HG02610 (cell line): Measurements from ENCODE around the gene PHOX2A.
"Not testable (repeated sequence)": the region's sequence is repeated elsewhere in the genome, so short reads cannot be mapped to it uniquely, and the experiment has no call there.

Source experiments
- ATAC-seq: cut with Tn5 transposase; IDR thresholded peaks from one replicate; pipeline ENCODE4 v1.9.1; 2021; ENCODE audit warnings: mild to moderate bottlenecking, moderate library complexity; ENCODE audit not compliant: unreplicated experiment

PHOX2A gene

DNA sequence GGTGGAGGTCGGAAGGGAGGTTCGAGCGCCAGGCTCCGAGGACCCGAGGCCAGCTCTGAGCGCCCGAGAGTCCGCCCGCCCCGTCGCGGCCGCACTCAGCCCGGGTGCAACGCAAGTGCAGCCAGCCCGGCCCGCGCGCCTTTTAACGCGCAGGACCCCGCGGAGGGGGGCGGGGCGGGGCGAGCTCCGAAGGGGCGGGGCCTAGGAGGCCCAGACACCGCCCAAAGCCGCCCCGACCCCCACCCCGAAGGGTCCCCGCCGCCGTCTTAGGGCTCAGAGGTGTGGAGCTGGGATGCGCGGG lies at the start of gene PHOX2A:
PHOX2A (minus strand) TSS at position 117 of the 301 bp plus-strand sequence. CDS start 172 bp downstream, outside the sequence.
- no peak for ATAC-seq

DNA sequence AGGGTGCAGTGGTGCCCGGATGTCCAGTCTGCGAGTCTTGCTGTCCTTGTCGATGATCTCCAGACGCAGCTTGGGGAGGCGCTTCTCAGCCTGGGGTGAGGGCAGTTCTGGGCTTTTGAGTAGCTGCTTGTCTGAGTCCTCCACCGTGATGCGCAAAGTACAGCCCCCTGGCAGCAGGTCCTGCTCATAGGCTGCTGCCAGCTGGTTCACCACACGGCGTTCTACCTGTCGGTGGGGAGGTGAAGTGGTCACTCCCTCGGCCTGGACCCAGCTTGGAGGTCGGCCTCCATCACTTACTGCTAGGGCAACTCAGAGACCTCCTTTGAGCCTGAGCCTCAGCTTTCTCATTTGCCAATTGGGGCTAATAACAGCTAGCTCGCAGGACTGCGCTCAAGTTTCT lies 49.4 kb upstream of the PHOX2A start:
- no peak for ATAC-seq

DNA sequence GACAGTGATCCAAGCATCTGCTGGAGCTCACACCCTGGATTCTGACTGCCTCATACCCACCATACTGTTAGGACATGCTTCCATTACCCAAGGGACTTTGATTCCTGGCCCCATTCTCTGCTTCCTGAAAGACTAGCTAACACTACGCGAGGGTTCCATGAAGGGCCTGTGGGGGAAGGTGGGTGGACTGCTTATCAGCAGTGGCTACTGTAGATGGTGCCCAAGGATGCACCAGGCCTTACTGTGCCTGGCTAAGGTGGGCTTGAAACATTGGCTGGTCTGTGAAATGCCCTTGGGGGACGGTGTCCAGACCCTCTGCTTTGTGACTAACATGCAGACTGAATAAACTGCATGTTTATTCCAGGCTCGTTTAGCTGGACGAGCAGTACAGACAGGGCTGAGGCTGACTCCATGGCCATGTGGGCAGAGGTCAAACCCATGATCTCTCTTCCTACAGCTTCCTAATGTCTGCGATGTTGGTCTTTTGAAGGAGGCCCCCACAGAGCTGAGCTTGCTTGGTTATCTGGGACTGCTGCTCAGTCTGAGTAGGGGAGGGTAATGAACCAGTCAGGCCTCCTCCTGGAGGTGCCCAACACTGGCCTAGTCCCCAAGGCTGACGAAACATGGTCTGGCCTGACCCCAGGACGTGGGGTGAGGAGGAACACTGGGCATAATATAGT lies 48.3 kb upstream of the PHOX2A start:
- no peak for ATAC-seq

DNA sequence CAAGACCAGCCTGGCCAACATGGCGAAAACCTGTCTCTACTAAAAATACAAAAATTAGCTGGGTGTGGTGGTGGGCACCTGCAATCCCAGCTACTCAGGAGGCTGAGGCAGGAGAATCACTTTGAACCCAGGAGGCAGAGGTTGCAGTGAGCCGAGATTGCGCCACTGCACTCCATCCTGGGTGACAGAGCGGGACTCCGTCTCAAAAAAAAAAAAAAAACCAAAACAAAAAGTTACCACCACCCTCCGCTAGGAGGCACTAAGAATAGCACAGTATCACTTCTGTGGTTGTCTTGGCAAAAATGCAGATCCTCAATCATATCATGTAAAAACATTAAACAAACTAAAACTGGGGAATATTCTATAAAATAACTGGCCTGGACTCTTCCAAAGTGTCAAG lies 46.8 kb upstream of the PHOX2A start:
- not testable (repeated sequence) for ATAC-seq

DNA sequence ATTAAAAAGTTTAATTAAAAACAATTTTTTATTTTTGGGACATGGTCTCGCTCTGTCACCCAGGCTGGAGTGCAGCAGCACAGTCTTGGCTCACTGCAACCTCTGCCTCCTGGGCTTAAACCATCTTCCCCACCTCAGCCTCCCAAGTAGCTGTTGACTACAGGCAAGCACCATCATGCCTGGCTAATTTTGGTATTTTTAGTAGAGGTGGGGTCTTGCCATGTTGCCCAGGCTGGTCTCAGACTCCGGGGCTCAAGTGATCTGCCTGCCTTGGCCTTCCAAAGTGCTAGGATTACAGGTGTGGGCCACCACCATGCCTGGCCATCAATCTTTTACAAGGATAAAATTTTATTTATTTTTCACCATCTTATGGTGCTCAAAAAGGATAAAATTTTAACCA lies 43.3 kb upstream of the PHOX2A start:
- ATAC-seq = no peak

DNA sequence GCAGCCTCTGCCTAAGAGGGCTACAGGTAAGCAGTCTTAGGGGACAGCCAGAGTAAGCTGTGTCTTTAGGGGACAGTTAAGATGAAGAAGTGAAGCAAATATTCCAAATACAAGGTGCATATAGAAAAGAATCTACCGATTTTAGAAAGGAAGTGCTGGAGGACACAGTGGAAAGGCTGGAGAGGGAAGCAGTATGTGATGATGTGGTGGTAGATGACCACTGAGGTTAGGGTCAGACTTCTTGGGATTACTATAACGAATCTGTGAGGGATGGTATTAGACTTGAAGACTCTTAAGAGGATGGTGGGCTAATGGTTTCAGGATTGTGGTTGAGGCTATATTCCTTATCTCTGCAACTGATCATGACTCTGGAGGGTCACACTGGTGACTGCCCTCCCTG lies 40.0 kb upstream of the PHOX2A start:
- ATAC-seq = no peak

DNA sequence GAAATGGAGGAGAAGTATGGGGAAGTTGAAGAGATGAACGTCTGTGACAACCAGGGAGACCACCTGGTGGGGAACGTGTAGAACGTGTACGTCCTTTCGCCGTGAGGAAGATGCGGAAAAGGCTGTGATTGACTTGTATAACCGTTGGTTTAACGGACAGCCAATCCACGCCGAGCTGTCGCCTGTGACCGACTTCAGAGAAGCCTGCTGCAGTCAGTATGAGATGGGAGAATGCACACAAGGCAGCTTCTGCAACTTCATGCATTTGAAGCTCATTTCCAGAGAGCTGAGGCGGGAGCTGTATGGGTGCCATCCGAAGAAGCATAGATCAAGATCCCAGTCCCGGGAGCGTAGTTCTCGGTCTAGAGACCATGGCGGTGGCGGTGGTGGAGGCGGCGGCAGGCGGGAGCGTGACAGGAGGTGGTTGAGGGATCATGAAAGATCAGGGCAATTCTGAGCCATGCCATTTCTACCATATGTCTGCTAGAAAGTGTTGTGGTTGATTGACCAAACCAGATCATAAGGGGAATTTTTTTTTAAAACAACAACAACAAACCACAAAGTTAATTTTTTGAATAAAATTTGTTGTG lies 36.8 kb upstream of the PHOX2A start:
- no peak for ATAC-seq

DNA sequence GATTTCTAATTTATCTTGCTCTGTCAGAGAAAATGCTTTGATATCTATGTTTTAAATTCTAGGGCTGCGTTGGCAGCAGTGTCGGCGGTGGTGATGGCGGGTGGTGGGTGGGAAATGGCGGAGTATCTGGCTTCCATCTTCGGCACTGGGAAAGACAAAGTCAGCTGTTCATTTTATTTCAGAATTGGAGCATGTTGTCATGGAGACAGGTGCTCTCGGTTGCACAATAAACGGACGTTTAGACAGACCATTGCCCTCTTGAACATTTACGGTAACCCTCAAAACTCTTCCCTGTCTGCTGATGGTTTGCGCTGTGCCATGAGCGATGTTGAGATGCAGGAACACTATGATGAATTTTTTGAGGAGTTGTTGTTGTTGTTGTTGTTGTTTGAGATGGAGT lies 36.1 kb upstream of the PHOX2A start:
- no peak for ATAC-seq

DNA sequence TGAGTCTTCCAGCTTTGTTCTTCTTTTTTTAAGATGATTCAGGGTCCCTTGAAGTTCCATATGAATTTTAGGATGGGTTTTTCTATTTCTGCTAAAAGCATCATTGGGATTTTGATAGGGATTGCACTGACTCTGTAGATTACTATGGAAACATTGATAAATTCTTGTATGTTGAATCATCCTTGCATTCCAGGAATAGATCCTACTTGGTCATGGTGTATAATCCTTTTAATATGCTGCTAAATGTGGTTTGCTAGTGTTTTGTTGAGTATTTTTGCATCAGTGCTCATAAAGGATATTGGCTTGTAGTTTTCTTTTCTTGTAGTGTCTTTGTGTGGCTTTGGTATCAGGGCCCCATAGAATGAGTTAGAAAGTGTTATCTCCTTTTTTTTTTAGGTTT lies 34.9 kb upstream of the PHOX2A start:
- no peak for ATAC-seq

DNA sequence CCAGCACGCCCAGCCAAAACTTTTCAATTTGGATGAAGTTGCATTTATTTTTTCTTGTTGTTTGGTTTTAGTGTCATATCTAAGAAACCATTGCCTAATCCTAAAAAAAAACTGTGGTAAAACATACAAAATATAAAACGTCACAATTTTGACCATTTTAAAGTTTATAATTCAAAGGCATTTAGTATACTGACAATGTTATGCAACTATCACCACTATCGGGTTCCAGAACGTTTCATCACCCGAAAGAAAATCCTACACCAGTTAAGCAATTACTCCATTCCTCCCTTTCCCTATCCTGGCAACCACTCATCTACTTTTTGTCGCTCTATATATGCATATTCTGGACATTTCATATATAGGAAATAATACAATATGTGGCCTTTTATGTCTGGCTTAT lies 30.5 kb upstream of the PHOX2A start:
- no peak for ATAC-seq

DNA sequence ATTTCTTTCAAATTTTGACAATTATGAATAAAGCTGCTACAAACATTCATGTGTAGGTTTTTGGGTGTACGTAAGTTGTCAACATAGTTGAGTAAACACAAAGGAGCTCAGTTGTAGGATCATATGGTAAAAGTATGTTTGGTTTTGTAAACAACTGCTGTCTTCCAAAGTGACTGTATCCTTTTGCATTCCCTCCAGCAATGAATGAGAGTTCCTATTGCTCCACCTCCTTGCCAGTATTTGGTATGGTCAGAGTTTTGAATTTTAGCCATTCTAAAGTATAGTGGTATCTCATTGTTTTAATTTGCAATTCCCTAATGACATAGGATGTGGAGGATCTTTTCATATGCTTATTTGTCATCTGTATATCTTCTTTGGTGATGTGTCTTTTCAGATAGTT lies 28.0 kb upstream of the PHOX2A start:
- no peak for ATAC-seq

DNA sequence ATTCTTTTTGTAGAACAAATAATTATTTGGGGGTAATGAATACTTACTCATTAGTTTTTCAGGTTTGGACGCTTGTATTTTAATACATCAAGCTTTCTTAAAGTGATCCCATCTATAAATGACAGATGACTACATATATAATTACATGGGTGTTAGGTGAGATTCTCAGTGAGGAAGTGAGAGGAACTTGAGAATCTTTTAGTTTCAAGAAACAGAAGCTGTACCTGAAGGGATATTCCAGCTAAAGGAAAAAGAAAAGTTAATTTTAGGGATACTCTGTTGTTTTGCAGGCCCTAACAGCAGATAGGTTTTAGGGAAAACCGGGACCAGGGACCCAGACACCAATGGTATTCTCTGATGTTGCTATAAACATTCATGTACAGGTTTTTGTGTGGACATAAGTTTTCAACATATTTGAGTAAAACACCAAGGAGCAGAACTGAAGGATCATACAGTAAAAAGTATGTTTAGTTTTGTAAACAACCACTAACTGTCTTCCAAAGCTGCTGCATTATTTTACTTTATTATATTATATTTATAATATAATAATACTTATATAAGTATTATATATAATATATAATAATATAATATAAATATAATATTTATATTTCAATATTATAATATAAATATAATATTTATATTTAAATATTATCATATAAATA lies 24.1 kb upstream of the PHOX2A start:
- ATAC-seq = no peak

DNA sequence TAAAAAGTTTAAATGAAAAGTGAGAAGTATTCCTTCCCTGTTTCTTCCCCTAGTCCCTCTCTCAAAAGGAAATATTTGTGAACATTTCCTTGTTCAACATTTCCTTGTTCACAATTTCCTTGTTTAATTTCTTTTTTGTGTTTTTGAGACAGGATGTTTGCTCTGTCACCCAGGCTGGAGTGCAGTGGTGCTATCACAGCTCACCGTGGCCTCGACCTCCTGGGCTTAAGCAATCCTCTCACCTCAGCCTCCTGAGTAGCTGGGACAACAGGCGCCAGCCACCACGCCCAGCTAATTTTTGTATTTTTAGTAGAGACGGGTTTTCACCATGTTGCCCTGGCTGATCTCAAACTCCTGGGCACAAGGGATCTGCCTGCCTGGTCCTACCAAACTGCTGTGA lies 23.0 kb upstream of the PHOX2A start:
- not testable (repeated sequence) for ATAC-seq

DNA sequence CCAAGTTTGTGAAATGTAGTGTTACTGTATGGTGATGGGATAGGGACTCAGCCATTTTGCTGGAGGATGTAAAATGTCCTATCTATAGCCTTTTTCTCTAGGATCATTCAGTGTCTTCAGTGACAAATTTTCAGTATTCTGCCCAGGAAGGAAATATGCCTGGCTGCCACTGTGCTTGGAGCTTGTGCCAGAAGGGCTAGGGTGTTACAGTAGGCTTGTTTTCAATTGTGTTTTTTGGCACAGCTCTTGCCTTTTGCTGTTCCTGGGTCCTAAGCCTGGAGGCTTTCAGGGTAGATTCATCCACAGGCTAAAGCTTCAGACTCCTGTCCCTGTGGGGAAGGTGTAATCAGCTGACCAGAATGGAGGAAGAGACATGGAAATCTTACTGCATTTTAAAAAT lies 22.0 kb upstream of the PHOX2A start:
- no peak for ATAC-seq

DNA sequence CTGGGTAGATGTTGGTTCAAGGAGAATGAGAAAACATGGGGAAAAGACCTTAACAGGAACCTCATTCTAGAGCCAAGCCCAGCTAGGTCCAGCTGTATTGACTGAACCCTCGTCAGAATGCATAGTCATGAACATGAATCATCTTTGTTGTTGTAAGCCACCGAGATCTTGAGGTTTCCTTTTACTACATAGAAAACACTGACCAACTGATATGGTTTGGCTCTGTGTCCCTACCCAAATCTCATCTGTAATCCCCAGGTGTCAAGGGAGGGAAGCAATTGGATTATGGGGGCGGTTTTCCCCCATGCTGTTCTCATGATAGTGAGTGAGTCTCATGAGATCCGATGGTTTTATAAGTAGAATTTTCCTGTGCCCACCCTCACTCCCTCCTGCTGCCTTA lies 19.4 kb upstream of the PHOX2A start:
- no peak for ATAC-seq

DNA sequence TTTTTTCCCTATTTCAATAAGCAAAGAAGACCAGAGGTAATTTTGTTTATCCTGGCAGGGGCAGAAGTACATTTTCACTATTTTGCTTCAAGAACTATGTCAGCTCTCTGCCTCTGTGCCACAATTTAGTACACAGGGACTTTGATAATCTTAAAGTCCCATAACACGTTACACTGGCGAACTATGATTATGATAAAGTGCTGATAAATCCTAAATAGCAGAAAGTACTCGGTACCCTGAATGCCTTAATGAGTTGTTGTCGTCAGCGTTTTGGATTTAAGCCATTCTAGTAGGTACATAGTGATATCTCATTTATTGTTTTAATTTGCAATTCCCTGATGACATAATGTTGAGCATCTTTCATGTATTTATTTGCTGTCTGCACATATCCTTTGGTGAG lies 16.6 kb upstream of the PHOX2A start:
- ATAC-seq = no peak

DNA sequence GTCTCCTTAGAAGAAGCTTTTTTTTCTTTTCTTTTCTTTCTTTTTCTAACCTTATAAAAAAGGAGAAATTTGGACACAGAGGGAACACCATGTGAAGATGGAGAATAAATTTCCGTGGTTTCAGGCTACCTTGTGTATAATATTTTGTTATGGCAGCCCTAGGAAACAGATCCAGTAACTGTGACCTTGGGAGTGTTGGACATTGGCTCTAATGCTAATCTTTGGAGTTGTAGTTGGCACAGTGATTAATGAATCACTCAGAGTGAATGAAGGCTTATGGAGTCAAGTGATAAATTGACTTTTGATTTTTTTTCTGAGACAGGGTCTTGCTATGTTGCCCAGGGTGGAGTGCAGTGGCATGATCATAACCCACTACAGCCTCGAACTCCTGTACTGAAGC lies 15.5 kb upstream of the PHOX2A start:
- no peak for ATAC-seq

DNA sequence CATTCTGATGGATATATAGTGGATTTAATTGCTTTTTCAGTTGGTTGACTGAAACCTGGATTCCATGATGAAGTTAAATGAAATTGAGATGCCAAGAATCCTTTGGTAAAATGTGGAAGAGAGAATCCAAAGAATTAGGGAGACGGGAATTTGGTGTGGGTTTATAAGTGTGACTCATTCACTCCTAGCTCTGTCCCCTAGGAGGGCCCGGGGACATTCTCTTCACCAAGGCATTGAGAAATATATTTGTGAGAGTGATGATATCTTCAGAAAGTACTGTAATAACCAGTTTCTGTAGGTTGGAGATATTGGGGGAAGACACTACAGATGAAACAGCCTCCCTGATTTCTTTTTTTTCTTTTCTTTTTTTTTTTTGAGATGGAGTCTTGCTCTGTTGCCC lies 13.6 kb upstream of the PHOX2A start:
- ATAC-seq = no peak

DNA sequence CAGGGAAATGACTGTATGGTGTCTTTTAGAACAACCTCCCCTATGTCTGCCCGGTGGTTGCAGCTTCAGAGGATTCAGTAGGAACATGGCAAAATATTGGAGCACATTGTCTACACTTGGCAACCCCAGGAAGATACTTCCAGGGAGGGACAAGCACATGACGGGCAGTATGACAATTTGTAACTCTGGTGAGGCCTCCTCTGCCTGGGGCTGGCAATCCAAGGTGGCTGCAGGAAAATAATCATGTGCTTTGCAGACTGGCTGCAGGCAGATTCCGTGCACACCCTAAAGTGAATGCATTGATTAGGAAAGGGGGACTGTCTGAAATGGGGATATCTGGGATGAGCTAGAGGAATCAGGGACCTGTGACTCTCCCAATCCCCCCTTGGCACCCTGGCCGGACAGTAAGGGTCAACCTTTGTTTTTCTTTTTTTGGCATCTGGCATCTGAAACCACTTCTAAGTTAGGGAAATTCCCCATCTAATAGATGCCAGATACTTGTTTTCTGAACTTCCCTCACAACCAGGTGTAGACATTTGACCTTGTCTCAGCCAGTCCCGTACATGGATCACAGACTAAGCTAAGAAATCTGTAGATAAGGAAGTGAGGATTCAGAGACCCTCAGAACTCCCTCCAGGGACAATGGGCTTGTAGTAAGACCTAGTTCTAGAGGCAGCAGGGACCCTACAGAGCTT lies 10.5 kb upstream of the PHOX2A start:
- no peak for ATAC-seq

DNA sequence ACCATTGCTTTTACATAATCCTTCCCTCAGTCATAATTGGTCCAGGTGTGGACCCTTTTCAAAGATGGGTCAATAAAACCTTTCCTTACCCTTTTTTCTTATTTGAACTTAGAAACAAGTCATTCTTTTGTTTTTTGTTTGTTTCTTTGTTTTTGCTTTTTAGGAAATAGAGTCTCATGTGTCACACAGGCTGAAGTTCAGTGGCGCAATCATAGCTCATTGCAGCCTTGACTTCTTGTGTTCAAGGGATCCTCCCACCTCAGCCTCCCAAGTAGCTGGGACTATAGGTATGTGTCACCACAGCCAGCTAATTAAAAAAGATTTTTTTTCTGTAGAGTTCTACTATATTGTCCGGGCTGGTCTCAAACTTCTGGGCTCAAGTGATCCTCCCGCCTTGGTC lies 9.4 kb upstream of the PHOX2A start:
- no peak for ATAC-seq

DNA sequence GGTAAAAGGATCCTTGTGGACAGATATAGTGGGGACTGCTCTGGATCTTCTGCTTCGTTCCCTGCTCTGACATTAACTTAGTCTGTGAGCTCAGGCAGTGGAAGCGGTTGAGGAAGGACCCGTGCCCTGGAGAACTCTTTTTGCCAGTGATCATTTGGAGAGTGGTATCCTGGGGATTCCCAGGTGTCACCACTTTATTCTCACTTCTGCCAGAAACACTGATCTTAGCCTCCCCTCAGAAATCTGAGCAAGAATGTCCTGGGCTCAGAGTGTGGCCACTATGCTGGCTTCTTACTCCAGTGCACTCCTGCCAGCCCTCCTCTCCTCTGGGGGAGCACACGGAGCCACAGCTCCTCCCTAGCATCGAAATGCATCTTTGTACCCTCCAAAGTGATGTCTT lies 7.6 kb upstream of the PHOX2A start:
- no peak for ATAC-seq
